DOHH2 (cell line): ENCODE data around the gene SCGB1A1.

Experiments
- H3F3A ChIP-seq: fragments of 200-600 bp; sonication (generic), shearing (Covaris generic); 2 replicates; pipeline ENCODE4 v1.6.0; 2016; ENCODE audit warnings: antibody characterized with exemption, mild to moderate bottlenecking; ENCODE audit not compliant: control insufficient read depth, insufficient read depth
- H3K27ac ChIP-seq: fragments of 200-600 bp; sonication (generic); 2 replicates; pipeline ENCODE4 v1.5.1; 2014; ENCODE audit warnings: low read depth, mild to moderate bottlenecking, low read length, moderate library complexity
- H3K27me3 ChIP-seq: fragments of 200-600 bp; sonication (generic); 2 replicates; pipeline ENCODE4 v1.6.1; 2014; ENCODE audit warnings: mild to moderate bottlenecking, low read length, mixed read lengths; ENCODE audit not compliant: control insufficient read depth
- H3K36me3 ChIP-seq: fragments of 200-600 bp; sonication (generic); 2 replicates; pipeline ENCODE4 v1.6.1; 2014; ENCODE audit warnings: mild to moderate bottlenecking, low read length, moderate library complexity, mixed read lengths; ENCODE audit not compliant: control insufficient read depth
- H3K4me1 ChIP-seq: fragments of 200-600 bp; sonication (generic); 2 replicates; pipeline ENCODE4 v1.6.1; 2014; ENCODE audit warnings: mild to moderate bottlenecking, low read length, mixed read lengths; ENCODE audit not compliant: control insufficient read depth
- H3K4me2 ChIP-seq: fragments of 200-600 bp; sonication (generic); 2 replicates; pipeline ENCODE4 v1.6.0; 2014; ENCODE audit warnings: mild to moderate bottlenecking, low read length, moderate library complexity
- H3K4me3 ChIP-seq: fragments of 200-600 bp; sonication (generic); 2 replicates; pipeline ENCODE4 v1.5.1; 2014; ENCODE audit warnings: mild to moderate bottlenecking, low read length, mixed read lengths
- H3K79me2 ChIP-seq: fragments of 200-600 bp; sonication (generic); 2 replicates; pipeline ENCODE4 v1.6.1; 2014; ENCODE audit warnings: mild to moderate bottlenecking, low read length, mixed read lengths; ENCODE audit not compliant: control insufficient read depth
- H3K9me2 ChIP-seq: fragments of 200-600 bp; sonication (generic); replicated peaks from 2 replicates; pipeline ENCODE4 v1.6.1; 2014; ENCODE audit warnings: mild to moderate bottlenecking, low read length, mixed read lengths; ENCODE audit not compliant: control insufficient read depth
- H3K9me3 ChIP-seq: fragments of 200-600 bp; sonication (generic); 2 replicates; pipeline ENCODE4 v1.6.1; 2014; ENCODE audit warnings: antibody characterized with exemption, low read length, mixed read lengths; ENCODE audit not compliant: control insufficient read depth, insufficient read depth
- H4K20me1 ChIP-seq: fragments of 200-600 bp; sonication (generic); 2 replicates; pipeline ENCODE4 v1.6.0; 2014; ENCODE audit warnings: low read depth, mild to moderate bottlenecking, antibody characterized with exemption, low read length, moderate library complexity; ENCODE audit not compliant: control insufficient read depth, insufficient read depth
- EZH2phosphoT487 ChIP-seq: fragments of 200-600 bp; sonication (generic); IDR thresholded peaks from 2 replicates; pipeline ENCODE4 v1.6.1; 2017; ENCODE audit warnings: borderline replicate concordance, mild to moderate bottlenecking, antibody characterized with exemption, low read length, moderate library complexity, mixed read lengths
- TF ChIP-seq, protein P1 (sequence below): fragments of 200-600 bp; sonication (generic); IDR thresholded peaks from one replicate; pipeline ENCODE4 v1.5.1; 2014; ENCODE audit warnings: antibody characterized with exemption, mild to moderate bottlenecking, low read depth, low read length; ENCODE audit not compliant: poor library complexity, severe bottlenecking

Gene SCGB1A1

DNA sequence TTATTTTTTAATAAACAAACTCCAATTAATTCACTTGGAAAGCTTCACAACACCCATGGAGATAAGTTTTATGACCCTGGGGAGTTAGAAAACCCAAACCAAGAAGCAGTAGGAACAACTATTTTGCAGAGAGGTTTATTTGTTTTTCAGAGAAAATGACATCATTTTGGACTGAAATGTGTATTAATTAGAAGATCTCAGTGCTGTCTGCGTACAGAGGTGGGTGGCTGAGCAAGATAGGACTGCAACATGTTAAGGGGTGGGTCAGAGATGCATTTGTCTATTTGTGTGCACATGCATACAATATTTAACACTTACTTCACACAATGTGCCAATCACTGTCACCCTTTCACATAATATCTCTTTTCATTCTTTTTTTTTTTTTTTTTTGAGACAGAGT lies 1.1 kb downstream of the SCGB1A1 start:
- no peak overlapping the region for H3K27ac ChIP-seq
- H3K9me2 ChIP-seq = no peaks in the 10 kb centered on the region
- no peaks in the 10 kb centered on the region for H3K4me1 ChIP-seq
- no peaks in the 10 kb centered on the region for H3K36me3 ChIP-seq
- no peak overlapping the region for H3K4me3 ChIP-seq
- H3F3A ChIP-seq = no peaks in the 10 kb centered on the region
- no peak for TF ChIP-seq EZH2phosphoT487
- TF ChIP-seq, protein P1, sequence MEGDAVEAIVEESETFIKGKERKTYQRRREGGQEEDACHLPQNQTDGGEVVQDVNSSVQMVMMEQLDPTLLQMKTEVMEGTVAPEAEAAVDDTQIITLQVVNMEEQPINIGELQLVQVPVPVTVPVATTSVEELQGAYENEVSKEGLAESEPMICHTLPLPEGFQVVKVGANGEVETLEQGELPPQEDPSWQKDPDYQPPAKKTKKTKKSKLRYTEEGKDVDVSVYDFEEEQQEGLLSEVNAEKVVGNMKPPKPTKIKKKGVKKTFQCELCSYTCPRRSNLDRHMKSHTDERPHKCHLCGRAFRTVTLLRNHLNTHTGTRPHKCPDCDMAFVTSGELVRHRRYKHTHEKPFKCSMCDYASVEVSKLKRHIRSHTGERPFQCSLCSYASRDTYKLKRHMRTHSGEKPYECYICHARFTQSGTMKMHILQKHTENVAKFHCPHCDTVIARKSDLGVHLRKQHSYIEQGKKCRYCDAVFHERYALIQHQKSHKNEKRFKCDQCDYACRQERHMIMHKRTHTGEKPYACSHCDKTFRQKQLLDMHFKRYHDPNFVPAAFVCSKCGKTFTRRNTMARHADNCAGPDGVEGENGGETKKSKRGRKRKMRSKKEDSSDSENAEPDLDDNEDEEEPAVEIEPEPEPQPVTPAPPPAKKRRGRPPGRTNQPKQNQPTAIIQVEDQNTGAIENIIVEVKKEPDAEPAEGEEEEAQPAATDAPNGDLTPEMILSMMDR = no peak
- no peak overlapping the region for H3K4me2 ChIP-seq
- peaks cover 21% of the 10 kb centered on the region for H3K27me3 ChIP-seq
- H4K20me1 ChIP-seq = no peaks in the 10 kb centered on the region
- H3K79me2 ChIP-seq = no peaks in the 10 kb centered on the region
- no peaks in the 10 kb centered on the region for H3K9me3 ChIP-seq

DNA sequence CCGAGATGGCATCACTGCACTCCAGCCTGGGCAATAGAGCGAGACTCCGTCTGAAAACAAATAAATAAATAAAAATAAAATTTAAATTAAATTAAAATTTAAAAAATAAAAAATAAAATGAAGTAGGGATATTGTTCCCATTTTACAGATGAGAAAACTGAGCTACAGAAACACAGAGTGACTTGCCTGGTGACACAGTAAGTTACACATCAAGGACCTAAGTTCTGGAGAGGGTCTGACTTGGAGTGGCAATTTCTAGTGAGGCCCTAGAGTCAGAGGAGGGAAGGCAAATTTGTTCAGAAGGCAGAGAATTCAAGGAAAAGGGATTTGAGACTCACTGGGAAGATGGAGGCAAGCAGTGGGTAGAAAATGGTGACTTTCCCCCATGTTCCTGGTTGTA lies 2.0 kb downstream of the SCGB1A1 start:
- Histone ChIP-seq H3K27me3 (peaks cover 21% of the 10 kb centered on the region), H3K36me3 (no peaks in the 10 kb centered on the region), H4K20me1 (no peaks in the 10 kb centered on the region), H3K27ac (no peak overlapping the region), H3K9me2 (no peaks in the 10 kb centered on the region), H3F3A (no peaks in the 10 kb centered on the region), H3K79me2 (no peaks in the 10 kb centered on the region), H3K4me3 (no peak overlapping the region), H3K4me2 (no peak overlapping the region), H3K4me1 (no peaks in the 10 kb centered on the region), H3K9me3 (no peaks in the 10 kb centered on the region)
- TF ChIP-seq, protein P1 = no peak
- no peak for TF ChIP-seq EZH2phosphoT487

GRCh38 chr11:62421996-62422395 lies 3.2 kb downstream of the SCGB1A1 start:
- no peak overlapping the region for H3K4me2 ChIP-seq
- no peaks in the 10 kb centered on the region for H3K79me2 ChIP-seq
- peaks cover 21% of the 10 kb centered on the region for H3K27me3 ChIP-seq
- no peaks in the 10 kb centered on the region for H3K9me2 ChIP-seq
- no peaks in the 10 kb centered on the region for H3K9me3 ChIP-seq
- TF ChIP-seq, protein P1 = no peak
- no peak for TF ChIP-seq EZH2phosphoT487
- no peaks in the 10 kb centered on the region for H3F3A ChIP-seq
- no peaks in the 10 kb centered on the region for H3K36me3 ChIP-seq
- no peak overlapping the region for H3K27ac ChIP-seq
- no peaks in the 10 kb centered on the region for H3K4me1 ChIP-seq
- H4K20me1 ChIP-seq = no peaks in the 10 kb centered on the region
- no peak overlapping the region for H3K4me3 ChIP-seq

DNA sequence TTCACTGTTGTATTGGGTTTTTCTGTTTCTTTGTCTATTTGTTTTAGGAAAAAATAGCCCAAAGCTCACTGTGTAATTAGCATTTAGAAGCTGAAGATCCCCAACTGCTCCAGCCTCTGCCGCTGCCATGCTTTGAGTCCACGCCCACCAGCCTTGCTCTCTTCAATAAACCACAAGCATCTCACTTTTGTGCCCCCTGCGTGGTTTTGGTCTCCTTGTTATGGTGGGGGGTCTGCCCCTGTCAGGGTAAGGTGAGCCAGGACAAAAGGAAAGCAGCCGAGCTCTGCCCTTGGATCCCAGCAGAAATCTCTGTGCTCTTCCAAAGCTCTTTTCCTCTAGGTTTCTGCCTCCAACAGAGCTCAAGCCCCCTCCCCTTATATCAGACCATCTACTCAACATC lies 4.2 kb downstream of the SCGB1A1 start:
- no peak for TF ChIP-seq EZH2phosphoT487
- TF ChIP-seq, protein P1 = no peak
- no peak overlapping the region for H3K4me2 ChIP-seq
- no peaks in the 10 kb centered on the region for H3F3A ChIP-seq
- H3K4me1 ChIP-seq = no peaks in the 10 kb centered on the region
- H3K27ac ChIP-seq = no peak overlapping the region
- no peaks in the 10 kb centered on the region for H3K79me2 ChIP-seq
- H3K4me3 ChIP-seq = no peak overlapping the region
- H3K36me3 ChIP-seq = no peaks in the 10 kb centered on the region
- H3K27me3 ChIP-seq = peaks cover 21% of the 10 kb centered on the region
- H3K9me2 ChIP-seq = no peaks in the 10 kb centered on the region
- no peaks in the 10 kb centered on the region for H3K9me3 ChIP-seq
- H4K20me1 ChIP-seq = no peaks in the 10 kb centered on the region
